ENCODE data around the gene DNAH1.

The DNAH1 gene

GRCh38 chr3:52440671-52441070, 124.6 kb downstream of the DNAH1 start:
- peaks cover 77% of the 10 kb centered on the region for H4K20me1 ChIP-seq
- H3K4me1 ChIP-seq, result peaks cover 60% of the 10 kb centered on the region
- H3K9ac ChIP-seq, result no peak overlapping the region
- H3K4me2 ChIP-seq, result no peak overlapping the region
- TF ChIP-seq Cebpa-rat (IDR thresholded peaks at IDR 0.05), result no peak
- H3K27me3 ChIP-seq, result peaks cover 52% of the 10 kb centered on the region
- no peak overlapping the region for H3K27ac ChIP-seq
- no peaks in the 10 kb centered on the region for H3K9me3 ChIP-seq
- H3K4me3 ChIP-seq, result no peak overlapping the region
- H3K36me3 ChIP-seq, result no peaks in the 10 kb centered on the region

GRCh38 chr3:52441091-52441771, 125.1 kb downstream of the DNAH1 start:
- Histone ChIP-seq H3K4me1 (peaks cover 54% of the 10 kb centered on the region), H4K20me1 (peaks cover 77% of the 10 kb centered on the region), H3K27me3 (peaks cover 57% of the 10 kb centered on the region), H3K9ac (no peak overlapping the region), H3K4me2 (no peak overlapping the region), H3K27ac (no peak overlapping the region), H3K4me3 (no peak overlapping the region), H3K36me3 (no peaks in the 10 kb centered on the region), H3K9me3 (no peaks in the 10 kb centered on the region)
- no peak for TF ChIP-seq Cebpa-rat (IDR thresholded peaks at IDR 0.05)

GRCh38 chr3:52441772-52442332, 125.7 kb downstream of the DNAH1 start:
- Histone ChIP-seq H3K4me1 (peaks cover 48% of the 10 kb centered on the region), H3K4me2 (peak overlapping the region; percentile 88; the same call in 1 of the 2 replicates), H3K9ac (no peak overlapping the region), H3K27me3 (peaks cover 63% of the 10 kb centered on the region), H3K27ac (no peak overlapping the region), H4K20me1 (peaks cover 83% of the 10 kb centered on the region), H3K36me3 (no peaks in the 10 kb centered on the region), H3K9me3 (no peaks in the 10 kb centered on the region), H3K4me3 (no peak overlapping the region)
- no peak for TF ChIP-seq Cebpa-rat (IDR thresholded peaks at IDR 0.05)

- Histone ChIP-seq H3K27ac (no peak overlapping the region), H3K36me3 (no peaks in the 10 kb centered on the region), H3K4me1 (peaks cover 40% of the 10 kb centered on the region), H4K20me1 (peaks cover 84% of the 10 kb centered on the region), H3K4me2 (peak overlapping the region; percentile 88), H3K4me3 (no peak overlapping the region), H3K9me3 (no peaks in the 10 kb centered on the region), H3K27me3 (peaks cover 63% of the 10 kb centered on the region), H3K9ac (no peak overlapping the region)
- no peak for TF ChIP-seq Cebpa-rat (IDR thresholded peaks at IDR 0.05)
Observed at GRCh38 chr3:52442409-52443267, 126.5 kb downstream of the DNAH1 start.

GRCh38 chr3:52443268-52443610, 127.1 kb downstream of the DNAH1 start:
- Histone ChIP-seq H3K27ac (no peak overlapping the region), H4K20me1 (peaks cover 79% of the 10 kb centered on the region), H3K4me3 (no peak overlapping the region), H3K9ac (no peak overlapping the region), H3K4me1 (peaks cover 36% of the 10 kb centered on the region), H3K36me3 (no peaks in the 10 kb centered on the region), H3K27me3 (peaks cover 59% of the 10 kb centered on the region), H3K9me3 (no peaks in the 10 kb centered on the region), H3K4me2 (peak overlapping the region; percentile 88)
- TF ChIP-seq Cebpa-rat (IDR thresholded peaks at IDR 0.05), result no peak

- Histone ChIP-seq H3K36me3 (no peaks in the 10 kb centered on the region), H3K9ac (no peak overlapping the region), H3K27me3 (peaks cover 54% of the 10 kb centered on the region), H3K4me2 (peak overlapping the region; percentile 88), H4K20me1 (peaks cover 71% of the 10 kb centered on the region), H3K27ac (no peak overlapping the region), H3K4me1 (peaks cover 36% of the 10 kb centered on the region), H3K4me3 (no peak overlapping the region), H3K9me3 (no peaks in the 10 kb centered on the region)
- TF ChIP-seq Cebpa-rat (IDR thresholded peaks at IDR 0.05), result no peak
Observed at GRCh38 chr3:52443791-52444687, 127.9 kb downstream of the DNAH1 start.

- H3K4me1 ChIP-seq, result peaks cover 36% of the 10 kb centered on the region
- TF ChIP-seq Cebpa-rat (IDR thresholded peaks at IDR 0.05), result no peak
- no peaks in the 10 kb centered on the region for H3K36me3 ChIP-seq
- H3K4me2 ChIP-seq, result peak within 1 kb of the TSS; percentile 88
- no peak within 1 kb of the TSS for H3K27ac ChIP-seq
- peaks cover 45% of the 10 kb centered on the region for H3K27me3 ChIP-seq
- H3K9me3 ChIP-seq, result no peaks in the 10 kb centered on the region
- peaks cover 67% of the 10 kb centered on the region for H4K20me1 ChIP-seq
- H3K4me3 ChIP-seq, result no peak within 1 kb of the TSS
- no peak within 1 kb of the TSS for H3K9ac ChIP-seq
Observed at GRCh38 chr3:52444860-52445793, 129.0 kb downstream of the DNAH1 start, which contains the start of gene SEMA3G. SEMA3G (minus strand) TSS chr3:52445103; CDS start chr3:52445027, 76 bp downstream.

- no peak overlapping the region for H3K4me2 ChIP-seq
Observed at GRCh38 chr3:52446042-52446441, 129.9 kb downstream of the DNAH1 start.

More at GRCh38 chr3:52446042-52446441, 129.9 kb downstream of the DNAH1 start:
- Histone ChIP-seq H3K9me3 (no peaks in the 10 kb centered on the region), H3K9ac (no peak overlapping the region), H3K4me1 (peaks cover 36% of the 10 kb centered on the region), H3K4me3 (no peak overlapping the region), H3K27me3 (peaks cover 45% of the 10 kb centered on the region), H4K20me1 (peaks cover 59% of the 10 kb centered on the region), H3K27ac (no peak overlapping the region), H3K36me3 (no peaks in the 10 kb centered on the region)
- TF ChIP-seq Cebpa-rat (IDR thresholded peaks at IDR 0.05), result no peak
